ENCODE data around the gene ASL.
"Not testable (repeated sequence)": the region's sequence is repeated elsewhere in the genome, so short reads cannot be mapped to it uniquely, and the experiment has no call there.

Gene ASL

GRCh38 chr7:66119245-66119850 is 43.7 kb downstream of the ASL start:
- DNase-seq (ENCODE audit: low read depth), result no peak

- no peak for DNase-seq (ENCODE audit: low read depth)
Observed at GRCh38 chr7:66123175-66123528, 47.5 kb downstream of the ASL start.

GRCh38 chr7:66124569-66124861 is 48.9 kb downstream of the ASL start:
- not testable (repeated sequence) for DNase-seq (ENCODE audit: low read depth)

GRCh38 chr7:66125052-66125694 is 49.6 kb downstream of the ASL start:
- no peak for DNase-seq (ENCODE audit: low read depth)

- DNase-seq (ENCODE audit: low read depth), result not testable (repeated sequence)
Observed at GRCh38 chr7:66125781-66126352, 50.2 kb downstream of the ASL start.

- not testable (repeated sequence) for DNase-seq (ENCODE audit: low read depth)
Observed at GRCh38 chr7:66127172-66127571, 51.6 kb downstream of the ASL start.

GRCh38 chr7:66138994-66139752 is 63.6 kb downstream of the ASL start:
- DNase-seq (ENCODE audit: low read depth), result no peak

- no peak for DNase-seq (ENCODE audit: low read depth)
Observed at GRCh38 chr7:66140924-66141323, 65.3 kb downstream of the ASL start.

- no peak for DNase-seq (ENCODE audit: low read depth)
Observed at GRCh38 chr7:66142334-66142733, 66.7 kb downstream of the ASL start.

GRCh38 chr7:66142996-66143395 is 67.4 kb downstream of the ASL start:
- DNase-seq (ENCODE audit: low read depth), result no peak

Data from stimulated activated CD8-positive, alpha-beta memory T cell treated with anti-CD3 and anti-CD28 coated beads, Interleukin-4, amount 100 ng/mL, for 24 hours (primary cell).